ENCODE measurements around the gene TECR. TPM values are rescaled to one million over a fixed set of nuclear protein-coding genes. Genes with fewer than 3 reads are reported as not detected.

TECR gene
- total RNA-seq, 1 experiment from 2014 or later = 232 TPM

DNA sequence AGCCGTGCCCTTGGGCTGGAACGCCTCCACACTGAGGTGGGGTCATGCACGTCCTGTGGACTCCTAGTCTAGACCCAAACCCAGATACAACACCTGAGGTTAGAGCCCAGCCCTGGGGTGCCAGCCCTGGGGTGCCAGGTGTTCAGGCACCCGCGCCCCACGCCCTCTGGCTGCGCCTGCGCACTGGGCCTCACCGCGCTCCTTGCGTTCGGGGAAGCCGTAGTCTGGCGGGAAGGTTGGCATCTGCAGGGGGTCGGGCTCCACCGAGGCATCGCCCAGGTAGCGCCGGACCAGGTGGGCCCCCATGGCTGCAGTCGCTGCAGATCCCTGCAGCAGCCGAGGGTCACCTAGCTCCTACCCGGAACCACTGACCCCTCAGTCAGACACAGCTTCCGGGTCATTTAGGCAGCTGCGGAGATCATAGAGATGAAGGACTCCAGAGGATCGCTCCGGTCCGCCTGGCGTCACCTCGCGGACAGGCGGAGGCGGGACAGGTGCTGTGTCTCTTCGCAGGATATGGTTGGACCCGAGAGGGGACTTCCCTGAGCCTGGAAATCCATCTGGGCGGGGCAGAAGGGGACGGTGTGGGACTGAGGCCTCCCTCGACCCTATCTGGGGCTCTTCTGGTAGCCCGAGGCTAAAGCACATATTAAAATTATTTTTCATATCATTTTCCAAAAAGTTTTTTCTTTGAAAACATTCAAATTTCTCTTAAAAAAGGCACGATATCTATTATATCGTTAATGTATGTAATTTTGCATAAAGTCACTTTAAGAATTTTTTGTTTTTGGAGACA is 42.5 kb downstream of the TECR start, which contains the start of gene NDUFB7 (continued):
- TF ChIP-seq EZH2 (IDR thresholded peaks at IDR 0.05) = no peak
- TF ChIP-seq EZH2phosphoT487 (IDR thresholded peaks at IDR 0.05; ENCODE audit: borderline replicate concordance) = no peak
- peak; percentile 62 for TF ChIP-seq POLR2A (IDR thresholded peaks at IDR 0.05; ENCODE audit: borderline replicate concordance, extremely low read depth, insufficient read depth, insufficient read length)
- no peak; the same call in none of the 2 replicates for TF ChIP-seq CBX3 (IDR thresholded peaks at IDR 0.05; ENCODE audit: low read depth)
- no peak for TF ChIP-seq JUND (IDR thresholded peaks at IDR 0.05)
- TF ChIP-seq ZFX (IDR thresholded peaks at IDR 0.05) = peak; percentile 61; the same call in 1 of the 2 replicates
- TF ChIP-seq FOSL1 (IDR thresholded peaks at IDR 0.05; ENCODE audit: low read depth) = no peak

DNA sequence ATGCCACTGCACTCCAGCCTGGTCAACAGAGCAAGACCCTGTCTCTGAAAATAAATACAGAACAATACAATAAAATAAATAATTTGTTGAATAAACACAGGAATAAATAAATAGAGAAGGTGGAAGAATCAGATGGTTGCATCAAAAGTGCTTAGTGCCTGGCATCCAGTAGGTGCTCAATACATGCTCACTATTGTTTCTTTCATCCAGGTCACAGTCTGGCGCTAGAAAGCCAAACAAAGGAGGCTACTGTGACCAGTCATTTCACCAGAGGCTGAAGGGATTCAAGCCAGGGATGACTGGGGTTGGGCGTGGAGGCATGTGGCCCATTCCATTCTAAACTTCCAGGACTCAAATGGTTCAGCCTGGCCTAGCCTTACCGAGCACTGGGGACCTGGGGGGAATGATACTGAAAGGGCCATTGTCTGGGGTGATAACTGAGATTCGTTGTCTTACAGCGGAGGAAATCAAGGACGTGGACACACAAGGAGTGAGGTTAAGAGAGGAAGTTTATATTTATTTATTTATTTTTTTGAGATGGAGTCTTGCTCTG is 46.1 kb downstream of the TECR start:
- H3K4me3 ChIP-seq (replicated peaks in 1 of 2; ENCODE audit: low read depth in 1 of 2, low read length in 2 of 2) = no peak overlapping the region
- H3K9me3 ChIP-seq (ENCODE audit: control insufficient read depth in 1 of 2, insufficient read depth in 1 of 2, low read depth in 1 of 2, low read length in 2 of 2) = no peaks in the 10 kb centered on the region
- H2AFZ ChIP-seq (ENCODE audit: low read depth, low read length, poor library complexity, severe bottlenecking) = no peak overlapping the region
- intact Hi-C loops (cut with micrococcal nuclease) = loop anchor here (2.0 kb wide), 3 partner anchors 201 to 313 kb away; no protein-coding TSS in a partner anchor
- CTCF ChIA-PET = interaction anchor here (4.9 kb wide), 1 partner anchor 111 kb away, joined by 120 read pairs; no protein-coding TSS in a partner anchor
- no peak overlapping the region for H3K9ac ChIP-seq (ENCODE audit: low read length)
- peaks cover 6 to 29% of the 10 kb centered on the region in 2 experiments; a peak in 3 of 4 replicates for H3K4me1 ChIP-seq (ENCODE audit: control insufficient read depth in 1 of 2, insufficient read depth in 2 of 2, low read length in 2 of 2)
- no TSS peak for BruUV-seq (replicated peaks)
- POLR2A ChIA-PET = no interaction called here
- H3K36me3 ChIP-seq (ENCODE audit: control insufficient read depth in 1 of 2, insufficient read depth in 2 of 2, low read length in 2 of 2) = no peaks in the 10 kb centered on the region
- RAD21 ChIA-PET (ENCODE audit: low non-redundant PET in 1 of 2, low total read pairs in 2 of 2, uncharacterized antibody in 2 of 2, unreplicated experiment in 2 of 2) = no interaction called here
- no peak overlapping the region for H3K4me2 ChIP-seq (ENCODE audit: low read length)
- H3K27ac ChIP-seq (ENCODE audit: low read depth, low read length) = no peak overlapping the region
- H4K20me1 ChIP-seq (ENCODE audit: insufficient read depth) = no peaks in the 10 kb centered on the region
- ATAC-seq = no peak
- no peaks in the 10 kb centered on the region for H3K27me3 ChIP-seq (ENCODE audit: insufficient read depth, low read length)
- no peak for DNase-seq (ENCODE audit: low read depth, low spot score)
- H3K79me2 ChIP-seq (ENCODE audit: insufficient read depth, low read length) = peaks cover 13% of the 10 kb centered on the region
- no peaks in the 10 kb centered on the region for H3K9me2 ChIP-seq (ENCODE audit: insufficient read depth)
- TF ChIP-seq POLR2A (IDR thresholded peaks at IDR 0.05; ENCODE audit: borderline replicate concordance, extremely low read depth, insufficient read depth, insufficient read length) = no peak
- no peak for TF ChIP-seq YY1 (IDR thresholded peaks at IDR 0.05; ENCODE audit: extremely low read depth, insufficient replicate concordance, low read depth, low read length)
- TF ChIP-seq, protein P1, sequence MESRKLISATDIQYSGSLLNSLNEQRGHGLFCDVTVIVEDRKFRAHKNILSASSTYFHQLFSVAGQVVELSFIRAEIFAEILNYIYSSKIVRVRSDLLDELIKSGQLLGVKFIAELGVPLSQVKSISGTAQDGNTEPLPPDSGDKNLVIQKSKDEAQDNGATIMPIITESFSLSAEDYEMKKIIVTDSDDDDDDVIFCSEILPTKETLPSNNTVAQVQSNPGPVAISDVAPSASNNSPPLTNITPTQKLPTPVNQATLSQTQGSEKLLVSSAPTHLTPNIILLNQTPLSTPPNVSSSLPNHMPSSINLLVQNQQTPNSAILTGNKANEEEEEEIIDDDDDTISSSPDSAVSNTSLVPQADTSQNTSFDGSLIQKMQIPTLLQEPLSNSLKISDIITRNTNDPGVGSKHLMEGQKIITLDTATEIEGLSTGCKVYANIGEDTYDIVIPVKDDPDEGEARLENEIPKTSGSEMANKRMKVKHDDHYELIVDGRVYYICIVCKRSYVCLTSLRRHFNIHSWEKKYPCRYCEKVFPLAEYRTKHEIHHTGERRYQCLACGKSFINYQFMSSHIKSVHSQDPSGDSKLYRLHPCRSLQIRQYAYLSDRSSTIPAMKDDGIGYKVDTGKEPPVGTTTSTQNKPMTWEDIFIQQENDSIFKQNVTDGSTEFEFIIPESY (IDR thresholded peaks at IDR 0.05; ENCODE audit: extremely low read depth, insufficient replicate concordance, low read length) = no peak
- TF ChIP-seq, protein P2, sequence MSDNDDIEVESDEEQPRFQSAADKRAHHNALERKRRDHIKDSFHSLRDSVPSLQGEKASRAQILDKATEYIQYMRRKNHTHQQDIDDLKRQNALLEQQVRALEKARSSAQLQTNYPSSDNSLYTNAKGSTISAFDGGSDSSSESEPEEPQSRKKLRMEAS (IDR thresholded peaks at IDR 0.05) = no peak
- TF ChIP-seq FOSL1 (IDR thresholded peaks at IDR 0.05; ENCODE audit: low read depth) = no peak
- TF ChIP-seq POLR2AphosphoS5 (IDR thresholded peaks at IDR 0.05; ENCODE audit: low read depth, low read length) = no peak
- TF ChIP-seq EZH2 (IDR thresholded peaks at IDR 0.05) = no peak
- TF ChIP-seq, protein P3, sequence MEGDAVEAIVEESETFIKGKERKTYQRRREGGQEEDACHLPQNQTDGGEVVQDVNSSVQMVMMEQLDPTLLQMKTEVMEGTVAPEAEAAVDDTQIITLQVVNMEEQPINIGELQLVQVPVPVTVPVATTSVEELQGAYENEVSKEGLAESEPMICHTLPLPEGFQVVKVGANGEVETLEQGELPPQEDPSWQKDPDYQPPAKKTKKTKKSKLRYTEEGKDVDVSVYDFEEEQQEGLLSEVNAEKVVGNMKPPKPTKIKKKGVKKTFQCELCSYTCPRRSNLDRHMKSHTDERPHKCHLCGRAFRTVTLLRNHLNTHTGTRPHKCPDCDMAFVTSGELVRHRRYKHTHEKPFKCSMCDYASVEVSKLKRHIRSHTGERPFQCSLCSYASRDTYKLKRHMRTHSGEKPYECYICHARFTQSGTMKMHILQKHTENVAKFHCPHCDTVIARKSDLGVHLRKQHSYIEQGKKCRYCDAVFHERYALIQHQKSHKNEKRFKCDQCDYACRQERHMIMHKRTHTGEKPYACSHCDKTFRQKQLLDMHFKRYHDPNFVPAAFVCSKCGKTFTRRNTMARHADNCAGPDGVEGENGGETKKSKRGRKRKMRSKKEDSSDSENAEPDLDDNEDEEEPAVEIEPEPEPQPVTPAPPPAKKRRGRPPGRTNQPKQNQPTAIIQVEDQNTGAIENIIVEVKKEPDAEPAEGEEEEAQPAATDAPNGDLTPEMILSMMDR (IDR thresholded peaks at IDR 0.05 in 2 of 3, conservative IDR thresholded peaks at IDR 0.05 in 1 of 3; ENCODE audit: borderline replicate concordance in 1 of 3, insufficient read depth in 1 of 3, low read depth in 2 of 3, low read length in 2 of 3) = no peak
- TF ChIP-seq, protein P4, sequence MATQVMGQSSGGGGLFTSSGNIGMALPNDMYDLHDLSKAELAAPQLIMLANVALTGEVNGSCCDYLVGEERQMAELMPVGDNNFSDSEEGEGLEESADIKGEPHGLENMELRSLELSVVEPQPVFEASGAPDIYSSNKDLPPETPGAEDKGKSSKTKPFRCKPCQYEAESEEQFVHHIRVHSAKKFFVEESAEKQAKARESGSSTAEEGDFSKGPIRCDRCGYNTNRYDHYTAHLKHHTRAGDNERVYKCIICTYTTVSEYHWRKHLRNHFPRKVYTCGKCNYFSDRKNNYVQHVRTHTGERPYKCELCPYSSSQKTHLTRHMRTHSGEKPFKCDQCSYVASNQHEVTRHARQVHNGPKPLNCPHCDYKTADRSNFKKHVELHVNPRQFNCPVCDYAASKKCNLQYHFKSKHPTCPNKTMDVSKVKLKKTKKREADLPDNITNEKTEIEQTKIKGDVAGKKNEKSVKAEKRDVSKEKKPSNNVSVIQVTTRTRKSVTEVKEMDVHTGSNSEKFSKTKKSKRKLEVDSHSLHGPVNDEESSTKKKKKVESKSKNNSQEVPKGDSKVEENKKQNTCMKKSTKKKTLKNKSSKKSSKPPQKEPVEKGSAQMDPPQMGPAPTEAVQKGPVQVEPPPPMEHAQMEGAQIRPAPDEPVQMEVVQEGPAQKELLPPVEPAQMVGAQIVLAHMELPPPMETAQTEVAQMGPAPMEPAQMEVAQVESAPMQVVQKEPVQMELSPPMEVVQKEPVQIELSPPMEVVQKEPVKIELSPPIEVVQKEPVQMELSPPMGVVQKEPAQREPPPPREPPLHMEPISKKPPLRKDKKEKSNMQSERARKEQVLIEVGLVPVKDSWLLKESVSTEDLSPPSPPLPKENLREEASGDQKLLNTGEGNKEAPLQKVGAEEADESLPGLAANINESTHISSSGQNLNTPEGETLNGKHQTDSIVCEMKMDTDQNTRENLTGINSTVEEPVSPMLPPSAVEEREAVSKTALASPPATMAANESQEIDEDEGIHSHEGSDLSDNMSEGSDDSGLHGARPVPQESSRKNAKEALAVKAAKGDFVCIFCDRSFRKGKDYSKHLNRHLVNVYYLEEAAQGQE (IDR thresholded peaks at IDR 0.05; ENCODE audit: low read depth) = no peak
- TF ChIP-seq SP1 (IDR thresholded peaks at IDR 0.05; ENCODE audit: low read depth) = no peak
- TF ChIP-seq, protein P5, sequence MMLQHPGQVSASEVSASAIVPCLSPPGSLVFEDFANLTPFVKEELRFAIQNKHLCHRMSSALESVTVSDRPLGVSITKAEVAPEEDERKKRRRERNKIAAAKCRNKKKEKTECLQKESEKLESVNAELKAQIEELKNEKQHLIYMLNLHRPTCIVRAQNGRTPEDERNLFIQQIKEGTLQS (IDR thresholded peaks at IDR 0.05) = no peak
